Measurements from ENCODE around the gene PTPRD. TPM values are rescaled to one million over a fixed set of nuclear protein-coding genes. Genes with fewer than 3 reads are reported as not detected.

Gene PTPRD
- total and polyA plus RNA-seq, 9 donors: 16.2 to 231 (median 85.8) TPM

DNA sequence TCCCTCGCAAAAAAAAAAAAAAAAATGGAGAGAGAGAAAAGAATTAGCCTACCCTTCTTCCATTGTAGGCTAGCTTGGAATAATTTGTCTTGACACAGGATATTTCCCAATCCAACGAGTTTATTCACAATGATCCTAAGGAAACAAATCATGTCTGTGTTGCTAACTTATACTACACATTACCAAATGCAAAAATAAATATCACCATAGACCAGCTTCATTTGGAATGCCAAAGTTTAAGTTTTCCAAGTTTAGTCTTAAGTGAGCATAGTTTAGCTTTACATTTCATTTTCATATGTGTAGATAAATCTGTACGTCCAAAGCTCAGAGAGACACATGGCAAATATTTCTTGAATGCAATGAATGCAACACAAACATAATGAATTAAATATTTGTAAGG, 1707.1 kb downstream of the PTPRD start:
- intact Hi-C loops (cut with DNase I): no loop called here
- Histone ChIP-seq H3K36me3 (no peaks in the 10 kb centered on the region), H3K4me1 (ENCODE audit: insufficient read depth) (no peaks in the 10 kb centered on the region), H3K9me3 (no peaks in the 10 kb centered on the region), H3K27ac (no peak overlapping the region), H3K27me3 (no peaks in the 10 kb centered on the region), H3K4me3 (no peak overlapping the region)
- WGBS, 3 donors: 44 to 61% (median 48%) methylated on average over 3 of the region's 3 CpGs
- DNase-seq: no peak
- no peak for TF ChIP-seq EP300 (IDR thresholded peaks at IDR 0.05)
- TF ChIP-seq POLR2A (IDR thresholded peaks at IDR 0.05): no peak
- no peak for TF ChIP-seq CTCF (IDR thresholded peaks at IDR 0.05)

- Histone ChIP-seq H3K9me3 (no peaks in the 10 kb centered on the region), H3K36me3 (no peaks in the 10 kb centered on the region), H3K27ac (no peak overlapping the region), H3K4me3 (no peak overlapping the region), H3K4me1 (ENCODE audit: insufficient read depth) (no peaks in the 10 kb centered on the region), H3K27me3 (no peaks in the 10 kb centered on the region)
- intact Hi-C loops (cut with DNase I): no loop called here
- WGBS, 3 donors: 36 to 53% (median 49%) methylated on average over 8 of the region's 8 CpGs
- TF ChIP-seq EP300 (IDR thresholded peaks at IDR 0.05) (no peak), CTCF (IDR thresholded peaks at IDR 0.05) (no peak), POLR2A (IDR thresholded peaks at IDR 0.05) (no peak)
- no peak for DNase-seq
Measured at GRCh38 chr9:8904771-8905515, 1707.9 kb downstream of the PTPRD start.

DNA sequence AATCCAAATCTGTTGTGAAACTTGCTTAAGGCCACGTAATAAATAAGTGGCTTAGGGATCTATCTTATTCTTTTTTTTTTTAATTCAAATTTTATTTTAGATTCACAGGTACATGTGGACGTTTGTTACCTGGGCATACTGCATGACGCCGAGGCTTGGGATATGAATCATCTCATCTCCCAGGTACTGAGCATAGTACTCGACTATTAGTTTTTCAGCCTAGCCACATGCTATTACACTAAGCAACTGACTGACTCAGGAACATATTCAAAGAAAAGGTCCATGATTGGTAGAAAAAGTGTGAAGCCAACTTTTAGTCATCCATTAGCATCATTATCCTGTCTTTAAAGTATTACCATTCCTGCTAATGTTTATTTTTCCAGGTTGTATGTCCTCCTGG, 1709.7 kb downstream of the PTPRD start:
- intact Hi-C loops (cut with DNase I): no loop called here
- WGBS, 3 donors: 74 to 86% (median 84%) methylated on average over 5 of the region's 5 CpGs
- no peak for DNase-seq
- TF ChIP-seq EP300 (IDR thresholded peaks at IDR 0.05): no peak
- no peak for TF ChIP-seq POLR2A (IDR thresholded peaks at IDR 0.05)
- no peak for TF ChIP-seq CTCF (IDR thresholded peaks at IDR 0.05)
- Histone ChIP-seq H3K9me3 (no peaks in the 10 kb centered on the region), H3K4me1 (ENCODE audit: insufficient read depth) (no peaks in the 10 kb centered on the region), H3K4me3 (no peak overlapping the region), H3K36me3 (no peaks in the 10 kb centered on the region), H3K27ac (no peak overlapping the region), H3K27me3 (no peaks in the 10 kb centered on the region)

DNA sequence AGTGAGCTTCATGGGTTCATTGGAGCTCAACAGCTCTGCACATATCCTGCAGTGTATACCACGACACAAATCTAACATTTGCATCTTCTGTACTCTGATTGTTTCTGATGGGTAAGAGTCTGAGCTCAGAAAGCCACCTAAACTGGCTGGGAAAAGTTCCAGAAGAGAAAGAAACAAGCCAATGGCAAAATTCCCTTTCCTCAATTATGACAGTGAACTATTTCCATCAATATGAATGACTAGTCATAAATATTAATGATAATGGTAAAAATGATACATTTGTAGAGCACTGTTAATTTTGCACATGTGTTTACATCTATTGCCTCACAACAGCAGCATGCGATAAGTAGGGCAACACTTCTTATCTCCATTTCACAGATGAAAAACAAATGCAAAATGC, 1711.7 kb downstream of the PTPRD start:
- TF ChIP-seq EP300 (IDR thresholded peaks at IDR 0.05): no peak
- TF ChIP-seq POLR2A (IDR thresholded peaks at IDR 0.05): no peak
- TF ChIP-seq CTCF (IDR thresholded peaks at IDR 0.05): no peak
- H3K27ac ChIP-seq: no peak overlapping the region
- H3K27me3 ChIP-seq: no peaks in the 10 kb centered on the region
- no peak for DNase-seq
- H3K9me3 ChIP-seq: no peaks in the 10 kb centered on the region
- intact Hi-C loops (cut with DNase I): no loop called here
- H3K4me3 ChIP-seq: no peak overlapping the region
- WGBS, 3 donors: 67 to 73% (median 69%) methylated on average over 2 of the region's 2 CpGs
- H3K4me1 ChIP-seq (ENCODE audit: insufficient read depth): no peaks in the 10 kb centered on the region
- H3K36me3 ChIP-seq: no peaks in the 10 kb centered on the region

All from ovary (tissue), 9 donors.